Urothelium cell line (cell line): Measurements from ENCODE around the gene UGGT2.
A peak's percentile ranks its signal among the peaks of the same experiment; 100 is the strongest.
"Not testable (repeated sequence)": the region's sequence is repeated elsewhere in the genome, so short reads cannot be mapped to it uniquely, and the experiment has no call there.

Experiments used
- DNase-seq: peaks from one replicate; pipeline ENCODE4 v3.0.0; 2011; ENCODE audit warnings: low spot score, mixed read lengths
- FAIRE-seq: peaks from 2 replicates; lab custom pipeline; 2011; peaks lifted over from hg19 to GRCh38; lab: Jason Lieb, UNC

Gene UGGT2

GRCh38 chr13:95918860-95919259 is 134.3 kb downstream of the UGGT2 start:
- DNase-seq = no peak
- FAIRE-seq = no peak

- DNase-seq (no peak), FAIRE-seq (no peak)
These were observed 138.2 kb downstream of the UGGT2 start for GRCh38 chr13:95914991-95915501.

- DNase-seq (no peak), FAIRE-seq (no peak)
These were observed 146.2 kb downstream of the UGGT2 start for GRCh38 chr13:95906999-95907398.

- no peak for FAIRE-seq
- DNase-seq = no peak
These were observed 149.6 kb downstream of the UGGT2 start for GRCh38 chr13:95903569-95903968.

- DNase-seq (no peak), FAIRE-seq (no peak)
These were observed 150.5 kb downstream of the UGGT2 start for GRCh38 chr13:95902741-95903140.

- no peak for FAIRE-seq
- no peak for DNase-seq
These were observed 154.9 kb downstream of the UGGT2 start for GRCh38 chr13:95898256-95898655.

GRCh38 chr13:95896301-95896700 is 156.9 kb downstream of the UGGT2 start:
- DNase-seq (no peak), FAIRE-seq (no peak)

GRCh38 chr13:95893861-95894260 is 159.3 kb downstream of the UGGT2 start:
- FAIRE-seq = no peak
- no peak for DNase-seq

GRCh38 chr13:95882121-95882520 is 171.1 kb downstream of the UGGT2 start:
- no peak for DNase-seq
- no peak for FAIRE-seq

GRCh38 chr13:95880331-95880730 is 172.9 kb downstream of the UGGT2 start:
- DNase-seq (no peak), FAIRE-seq (no peak)

- DNase-seq (no peak), FAIRE-seq (no peak)
These were observed 178.9 kb downstream of the UGGT2 start for GRCh38 chr13:95874286-95874685.

- no peak for FAIRE-seq
These were observed 182.8 kb downstream of the UGGT2 start for GRCh38 chr13:95870421-95870820.

GRCh38 chr13:95865080-95865615 is 188.1 kb downstream of the UGGT2 start:
- FAIRE-seq (no peak), DNase-seq (no peak)

More at GRCh38 chr13:95870421-95870820, 182.8 kb downstream of the UGGT2 start:
- DNase-seq = no peak

GRCh38 chr13:95862408-95862807 is 190.8 kb downstream of the UGGT2 start:
- no peak for DNase-seq
- FAIRE-seq = no peak

- FAIRE-seq (no peak), DNase-seq (no peak)
These were observed 191.9 kb downstream of the UGGT2 start for GRCh38 chr13:95861296-95861695.

GRCh38 chr13:95858286-95859075 is 194.7 kb downstream of the UGGT2 start:
- DNase-seq = no peak
- FAIRE-seq = no peak

- not testable (repeated sequence) for FAIRE-seq, DNase-seq
These were observed 207.5 kb downstream of the UGGT2 start for GRCh38 chr13:95845656-95846055.

- FAIRE-seq (no peak), DNase-seq (no peak)
These were observed 210.3 kb downstream of the UGGT2 start for GRCh38 chr13:95842898-95843297.

GRCh38 chr13:95841894-95842293 is 211.3 kb downstream of the UGGT2 start:
- FAIRE-seq = no peak

GRCh38 chr13:95834134-95834765 is 219.0 kb downstream of the UGGT2 start:
- no peak for FAIRE-seq
- peak; percentile 50 for DNase-seq

More at GRCh38 chr13:95841894-95842293, 211.3 kb downstream of the UGGT2 start:
- DNase-seq = no peak

- FAIRE-seq (no peak), DNase-seq (no peak)
These were observed 219.5 kb downstream of the UGGT2 start for GRCh38 chr13:95833719-95834118.

GRCh38 chr13:95833126-95833525 is 220.1 kb downstream of the UGGT2 start:
- DNase-seq (no peak), FAIRE-seq (no peak)
